Loucy (cell line): ENCODE measurements around the gene LRRC28.

Experiments used
- H2AFZ ChIP-seq: fragments of 200-600 bp; sonication (generic); 2 replicates; pipeline ENCODE4 v1.6.0; 2016; ENCODE audit warnings: antibody characterized with exemption, mild to moderate bottlenecking, low read length, moderate library complexity
- H3F3A ChIP-seq: fragments of 200-600 bp; 2 replicates; pipeline ENCODE4 v1.6.0; 2016; ENCODE audit warnings: antibody characterized with exemption, low read depth, mild to moderate bottlenecking
- H3K27me3 ChIP-seq: fragments of 200-600 bp; sonication (generic); 2 replicates; pipeline ENCODE4 v1.6.1; 2014; ENCODE audit warnings: low read length, mild to moderate bottlenecking; ENCODE audit not compliant: insufficient read depth, poor library complexity, severe bottlenecking
- H3K36me3 ChIP-seq: fragments of 200-600 bp; sonication (generic); 2 replicates; pipeline ENCODE4 v1.6.1; 2016; ENCODE audit warnings: low read length; ENCODE audit not compliant: insufficient read depth
- H3K4me1 ChIP-seq: fragments of 200-600 bp; sonication (generic); 2 replicates; pipeline ENCODE4 v1.5.1; 2014; ENCODE audit warnings: low read length, mild to moderate bottlenecking; ENCODE audit not compliant: insufficient read depth, poor library complexity, severe bottlenecking
- H3K4me2 ChIP-seq: fragments of 200-600 bp; sonication (generic); 2 replicates; pipeline ENCODE4 v1.6.0; 2014; ENCODE audit warnings: antibody characterized with exemption, low read length, low read depth, mild to moderate bottlenecking; ENCODE audit not compliant: poor library complexity, severe bottlenecking
- H3K4me3 ChIP-seq: fragments of 200-600 bp; sonication (generic); 2 replicates; pipeline ENCODE4 v1.5.1; 2014; ENCODE audit warnings: low read length, mild to moderate bottlenecking, mixed read lengths; ENCODE audit not compliant: poor library complexity, severe bottlenecking
- H3K79me2 ChIP-seq: fragments of 200-600 bp; sonication (generic); 2 replicates; pipeline ENCODE4 v1.6.1; 2014; ENCODE audit warnings: low read length; ENCODE audit not compliant: insufficient read depth
- H3K9ac ChIP-seq: fragments of 200-600 bp; sonication (generic); 2 replicates; pipeline ENCODE4 v1.6.0; 2014; ENCODE audit warnings: mild to moderate bottlenecking, low read depth, low read length, moderate library complexity; ENCODE audit not compliant: poor library complexity, severe bottlenecking
- H3K9me2 ChIP-seq: fragments of 200-600 bp; sonication (generic); replicated peaks from 2 replicates; pipeline ENCODE4 v1.6.1; 2016; ENCODE audit warnings: low read depth, low read length, mixed read lengths
- H3K9me3 ChIP-seq: fragments of 200-600 bp; sonication (generic); 2 replicates; pipeline ENCODE4 v1.6.1; 2014; ENCODE audit warnings: mild to moderate bottlenecking, antibody characterized with exemption, low read length, low read depth; ENCODE audit not compliant: insufficient read depth
- H4K20me1 ChIP-seq: fragments of 200-600 bp; sonication (generic); 2 replicates; pipeline ENCODE4 v1.6.0; 2014; ENCODE audit warnings: antibody characterized with exemption, low read length, mild to moderate bottlenecking; ENCODE audit not compliant: insufficient read depth, poor library complexity, severe bottlenecking
- CTCF ChIP-seq: fragments of 200-600 bp; sonication (generic); conservative IDR thresholded peaks from 2 replicates; pipeline ENCODE4 v1.5.1; 2014; ENCODE audit warnings: mild to moderate bottlenecking, antibody characterized with exemption, low read length
- EZH2phosphoT487 ChIP-seq: fragments of 200-600 bp; IDR thresholded peaks from 2 replicates; pipeline ENCODE4 v1.6.1; 2018; ENCODE audit warnings: antibody characterized with exemption, mild to moderate bottlenecking, moderate library complexity, borderline replicate concordance

The LRRC28 gene

GRCh38 chr15:99248000-99248715 is 3.1 kb upstream of the LRRC28 start:
- H3K9ac ChIP-seq, result no peak overlapping the region

GRCh38 chr15:99249270-99249841 is 1.9 kb upstream of the LRRC28 start, which contains the start of gene TTC23:
TTC23 (minus strand) TSS chr15:99249581; CDS start chr15:99228712, 20,869 bp downstream.
- no peaks in the 10 kb centered on the region for H3K36me3 ChIP-seq
- TF ChIP-seq CTCF (no peak), EZH2phosphoT487 (no peak)
- H3K27me3 ChIP-seq, result peaks cover 50% of the 10 kb centered on the region
- H3K9me2 ChIP-seq, result no peaks in the 10 kb centered on the region
- no peak within 1 kb of the TSS for H3K9ac ChIP-seq
- H3K4me3 ChIP-seq, result peak within 1 kb of the TSS; percentile 82
- no peaks in the 10 kb centered on the region for H3F3A ChIP-seq
- peak within 1 kb of the TSS; percentile 81 for H3K4me2 ChIP-seq
- H3K4me1 ChIP-seq, result peaks cover 23% of the 10 kb centered on the region
- no peaks in the 10 kb centered on the region for H3K79me2 ChIP-seq
- no peaks in the 10 kb centered on the region for H3K9me3 ChIP-seq
- H4K20me1 ChIP-seq, result no peaks in the 10 kb centered on the region
- no peak within 1 kb of the TSS for H2AFZ ChIP-seq

More at GRCh38 chr15:99248000-99248715, 3.1 kb upstream of the LRRC28 start:
- TF ChIP-seq EZH2phosphoT487, result no peak
- TF ChIP-seq CTCF, result no peak
- Histone ChIP-seq H3F3A (no peaks in the 10 kb centered on the region), H3K9me2 (no peaks in the 10 kb centered on the region), H4K20me1 (no peaks in the 10 kb centered on the region), H3K27me3 (peaks cover 60% of the 10 kb centered on the region), H3K36me3 (no peaks in the 10 kb centered on the region), H2AFZ (no peak overlapping the region), H3K4me1 (peaks cover 14% of the 10 kb centered on the region), H3K9me3 (no peaks in the 10 kb centered on the region), H3K4me2 (no peak overlapping the region), H3K79me2 (no peaks in the 10 kb centered on the region), H3K4me3 (no peak overlapping the region)

GRCh38 chr15:99250001-99250400 is 1.3 kb upstream of the LRRC28 start:
- TF ChIP-seq EZH2phosphoT487 (no peak), CTCF (no peak)
- H3K4me2 ChIP-seq, result no peak overlapping the region
- H3F3A ChIP-seq, result no peaks in the 10 kb centered on the region
- no peaks in the 10 kb centered on the region for H3K9me3 ChIP-seq
- no peaks in the 10 kb centered on the region for H3K9me2 ChIP-seq
- H3K4me3 ChIP-seq, result no peak overlapping the region
- H2AFZ ChIP-seq, result no peak overlapping the region
- no peak overlapping the region for H3K9ac ChIP-seq
- H3K4me1 ChIP-seq, result peaks cover 23% of the 10 kb centered on the region
- H4K20me1 ChIP-seq, result no peaks in the 10 kb centered on the region
- peaks cover 50% of the 10 kb centered on the region for H3K27me3 ChIP-seq
- no peaks in the 10 kb centered on the region for H3K36me3 ChIP-seq
- no peaks in the 10 kb centered on the region for H3K79me2 ChIP-seq
